H1 (cell line): ENCODE data around the gene BCL11A. TPM values are rescaled to one million over a fixed set of nuclear protein-coding genes. Genes with fewer than 3 reads are reported as not detected.

Source experiments
- CTCF ChIA-PET: fragments of 300-600 bp; sonication (Branson Sonifier 250); formaldehyde crosslinking; loops from one replicate; lab custom pipeline; 2021; ENCODE audit not compliant: partially characterized antibody; lab: Charles Lee
- POLR2A ChIA-PET: fragments of 300-600 bp; sonication (Branson Sonifier 250); formaldehyde crosslinking; loops from one replicate; lab custom pipeline; 2021; ENCODE audit warnings: inconsistent platforms; ENCODE audit not compliant: partially characterized antibody; lab: Charles Lee
- DNase-seq, 2 experiments: peaks; one replicate each; pipeline versions ENCODE4 v3.0.0 to v3.0.0-alpha.2; 2010 to 2022; ENCODE audit warnings: low spot score in 2 of 2, low read depth in 1 of 2, mixed read lengths in 1 of 2
- FAIRE-seq: peaks from 2 replicates; lab custom pipeline; 2011; peaks lifted over from hg19 to GRCh38; lab: Jason Lieb, UNC
- H2AFZ ChIP-seq: 2 replicates; pipeline ENCODE4 v1.8.1; 2012; ENCODE audit warnings: low read length, inconsistent platforms
- H2AK5ac ChIP-seq: 2 replicates; pipeline ENCODE4 v1.6.1; 2013; ENCODE audit warnings: low read depth, low read length
- H2BK120ac ChIP-seq: replicated peaks from 2 replicates; pipeline ENCODE3; 2013; ENCODE audit warnings: low read depth, low read length, inconsistent platforms
- H2BK12ac ChIP-seq: 2 replicates; pipeline ENCODE4 v1.6.1; 2013; ENCODE audit warnings: low read depth, low read length
- H2BK15ac ChIP-seq: 2 replicates; pipeline ENCODE4 v1.6.1; 2013; ENCODE audit warnings: low read length
- H2BK20ac ChIP-seq: 2 replicates; pipeline ENCODE4 v1.6.1; 2013; ENCODE audit warnings: low read length
- H2BK5ac ChIP-seq: 2 replicates; pipeline ENCODE4 v1.6.1; 2013; ENCODE audit warnings: low read depth, low read length
- H3K14ac ChIP-seq: 2 replicates; pipeline ENCODE4 v1.6.1; 2013; ENCODE audit warnings: inconsistent platforms; ENCODE audit not compliant: insufficient read length
- H3K18ac ChIP-seq: 2 replicates; pipeline ENCODE4 v1.6.1; 2013; ENCODE audit warnings: low read length; ENCODE audit errors: extremely low read depth
- H3K23ac ChIP-seq: 2 replicates; pipeline ENCODE4 v1.6.1; 2013; ENCODE audit warnings: inconsistent platforms; ENCODE audit not compliant: insufficient read length
- H3K23me2 ChIP-seq: 2 replicates; pipeline ENCODE4 v1.6.1; 2013; ENCODE audit warnings: low read depth, low read length
- H3K27ac ChIP-seq: 2 replicates; pipeline ENCODE4 v1.6.1; 2011; ENCODE audit warnings: low read depth, low read length, inconsistent platforms
- H3K27me3 ChIP-seq, 4 experiments: replicated peaks in 1 of 4; 1 replicate in 1 of 4; 2 replicates in 3 of 4; pipeline versions ENCODE4 v1.6.1 to v1.8.1; 2011 to 2013; ENCODE audit warnings: low read length in 3 of 4, mild to moderate bottlenecking in 3 of 4, inconsistent platforms in 2 of 4, mixed read lengths in 2 of 4, moderate library complexity in 1 of 4; ENCODE audit not compliant: control insufficient read depth in 3 of 4, insufficient read depth in 3 of 4; ENCODE audit errors: extremely low read depth in 1 of 4
- H3K36me3 ChIP-seq, 4 experiments: 2 replicates each; pipeline versions ENCODE4 v1.6.1 to v1.8.1; 2011 to 2013; ENCODE audit warnings: mild to moderate bottlenecking in 4 of 4, low read length in 3 of 4, moderate library complexity in 2 of 4, control low read depth in 1 of 4, inconsistent platforms in 1 of 4; ENCODE audit not compliant: insufficient read depth in 4 of 4, control insufficient read depth in 2 of 4
- H3K4ac ChIP-seq: replicated peaks from 2 replicates; pipeline ENCODE3; 2013; ENCODE audit warnings: low read length, low read depth, mixed read lengths, inconsistent platforms; ENCODE audit not compliant: insufficient read length
- H3K4me1 ChIP-seq, 4 experiments: replicated peaks in 1 of 4; 1 replicate in 1 of 4; 2 replicates in 3 of 4; pipeline versions ENCODE4 v1.6.1 to v1.8.1; 2011 to 2013; ENCODE audit warnings: low read length in 3 of 4, inconsistent platforms in 2 of 4, mixed read lengths in 1 of 4; ENCODE audit not compliant: insufficient read depth in 4 of 4, control insufficient read depth in 3 of 4
- H3K4me2 ChIP-seq, 2 experiments: 2 replicates each; pipeline versions ENCODE4 v1.6.1 to v1.8.1; 2011 to 2013; ENCODE audit warnings: low read depth in 2 of 2, low read length in 2 of 2, control low read depth in 1 of 2, inconsistent platforms in 1 of 2, mild to moderate bottlenecking in 1 of 2; ENCODE audit not compliant: insufficient read depth in 1 of 2
- H3K4me3 ChIP-seq, 4 experiments: fragments of 200-600, 300-600 bp in 1 of 4; sonication (generic), shearing (Covaris generic), sonication (Bioruptor Twin) in 1 of 4; 2 replicates each; pipeline versions ENCODE4 v1.5.1 to v1.8.1; 2011 to 2016; ENCODE audit warnings: low read length in 4 of 4, low read depth in 3 of 4, control low read depth in 2 of 4, inconsistent platforms in 2 of 4, mild to moderate bottlenecking in 2 of 4, mixed read lengths in 1 of 4, moderate library complexity in 1 of 4; ENCODE audit not compliant: insufficient read depth in 2 of 4; ENCODE audit errors: extremely low read depth in 1 of 4
- H3K56ac ChIP-seq: replicated peaks from 2 replicates; pipeline ENCODE3; 2013; ENCODE audit warnings: low read depth, mild to moderate bottlenecking, mixed read lengths, low read length, inconsistent platforms; ENCODE audit not compliant: insufficient read length
- H3K79me1 ChIP-seq: 2 replicates; pipeline ENCODE4 v1.6.1; 2013; ENCODE audit warnings: low read depth, low read length, control low read depth
- H3K79me2 ChIP-seq, 2 experiments: 2 replicates each; pipeline versions ENCODE4 v1.6.1 to v1.8.1; 2012 to 2013; ENCODE audit warnings: low read length in 2 of 2, mild to moderate bottlenecking in 2 of 2, inconsistent platforms in 1 of 2; ENCODE audit not compliant: insufficient read depth in 2 of 2, control insufficient read depth in 1 of 2
- H3K9ac ChIP-seq, 4 experiments: replicated peaks in 1 of 4; 1 replicate in 1 of 4; 2 replicates in 3 of 4; pipeline versions ENCODE4 v1.6.1 to v1.8.1; 2011 to 2013; ENCODE audit warnings: low read depth in 3 of 4, low read length in 3 of 4, control low read depth in 2 of 4, mild to moderate bottlenecking in 2 of 4, moderate library complexity in 2 of 4, inconsistent platforms in 1 of 4; ENCODE audit errors: extremely low read depth in 1 of 4
- H3K9me3 ChIP-seq, 2 experiments: 2 replicates each; pipeline versions ENCODE4 v1.6.1 to v1.8.1; 2012 to 2013; ENCODE audit warnings: mild to moderate bottlenecking in 2 of 2, moderate library complexity in 2 of 2, control low read depth in 1 of 2, inconsistent platforms in 1 of 2, low read depth in 1 of 2, low read length in 1 of 2, mixed read lengths in 1 of 2; ENCODE audit not compliant: insufficient read depth in 2 of 2
- H4K20me1 ChIP-seq, 2 experiments: replicated peaks in 1 of 2; 2 replicates each; pipeline versions ENCODE3 to v1.8.1; 2011 to 2013; ENCODE audit warnings: inconsistent platforms in 2 of 2, low read length in 2 of 2, mild to moderate bottlenecking in 1 of 2; ENCODE audit not compliant: insufficient read depth in 2 of 2, control insufficient read depth in 1 of 2
- H4K5ac ChIP-seq: 2 replicates; pipeline ENCODE4 v1.6.1; 2013; ENCODE audit warnings: low read length, low read depth, mixed read lengths, inconsistent platforms; ENCODE audit not compliant: insufficient read length
- H4K8ac ChIP-seq: 2 replicates; pipeline ENCODE4 v1.8.0; 2013; ENCODE audit warnings: mild to moderate bottlenecking, moderate library complexity, low read length, inconsistent platforms; ENCODE audit not compliant: insufficient read depth; ENCODE audit errors: extremely low read depth
- H4K91ac ChIP-seq: replicated peaks from 2 replicates; pipeline ENCODE3; 2013; ENCODE audit warnings: low read length, mixed read lengths, inconsistent platforms; ENCODE audit not compliant: insufficient read length
- CHD2 ChIP-seq: IDR thresholded peaks from 2 replicates; pipeline ENCODE4 v1.6.1; 2012; ENCODE audit warnings: low read length, improper control_type of control experiment
- JUND ChIP-seq: IDR thresholded peaks from 2 replicates; pipeline ENCODE4 v1.6.1; 2011; ENCODE audit warnings: mild to moderate bottlenecking, improper control_type of control experiment, low read length
- POLR2A ChIP-seq, 2 experiments: IDR thresholded peaks; 1 replicate in 1 of 2; 2 replicates in 1 of 2; pipeline ENCODE4 v1.6.1; 2011; ENCODE audit warnings: low read depth in 2 of 2, low read length in 2 of 2, mild to moderate bottlenecking in 2 of 2; ENCODE audit errors: control extremely low read depth in 1 of 2
- SIN3A ChIP-seq, 2 experiments: IDR thresholded peaks in 1 of 2; conservative IDR thresholded peaks in 1 of 2; 2 replicates each; pipeline ENCODE4 v1.6.1; 2011 to 2012; ENCODE audit warnings: low read length in 2 of 2, improper control_type of control experiment in 1 of 2, low read depth in 1 of 2, mild to moderate bottlenecking in 1 of 2
- SUZ12 ChIP-seq: fragments of 200-600 bp; sonication (generic); IDR thresholded peaks from 2 replicates; pipeline ENCODE4 v1.6.1; 2012; ENCODE audit warnings: mild to moderate bottlenecking, inconsistent platforms, low read length, moderate library complexity, mixed read lengths
- WGBS, 2 experiments: shearing (Covaris generic) in 1 of 2; methylation state at CpG; one replicate each; pipeline versions ENCODE4 v1.1.6 to v1.1.7; 2013 to 2015; ENCODE audit warnings: low lambda C conversion rate in 2 of 2, mixed read lengths in 2 of 2, inconsistent platforms in 1 of 2, low coverage in 1 of 2, missing lambda C conversion rate in 1 of 2; ENCODE audit not compliant: insufficient replicate concordance in 2 of 2, insufficient coverage in 1 of 2, insufficient read length in 1 of 2; ENCODE audit errors: extremely low coverage in 1 of 2, missing lambda C conversion rate in 1 of 2; 5-methylcytosine and 5-hydroxymethylcytosine counted together
- polyA plus RNA-seq, 7 experiments: library from polyadenylated mRNA; depleted of rRNA in 3 of 7; stranded (reverse) in 5 of 7; unstranded in 2 of 7; fragments of >200 nt in 5 of 7; fragments of 200-250 nt in 2 of 7; gene quantifications; 1 replicate in 5 of 7; 2 replicates in 1 of 7; 4 replicates in 1 of 7; pipeline versions ENCODE4 v1.2.1 to v1.2.3, GENCODE V29; 2011 to 2013; ENCODE audit warnings: missing spikeins in 2 of 7, mixed read lengths in 2 of 7
- total RNA-seq: library from RNA; stranded (reverse); fragmentation: NEBNext Ultra II Directional; extraction: Animal tissue kit (Norgen Biotek cat#: 25700); gene quantifications from 2 replicates; pipeline ENCODE4 v1.2.1, GENCODE V29; 2021

The BCL11A gene
- total and polyA plus RNA-seq, 2 of the 8 experiments (the other 6 are each of a cell fraction or from before 2014, with no cell fraction given) = 11.9 to 59.3 TPM

- Histone ChIP-seq H3K23me2 (no peaks in the 10 kb centered on the region; the same call in 1 of the 2 replicates), H2BK5ac (no peak overlapping the region), H4K20me1 (peaks cover 24 to 37% of the 10 kb centered on the region in 2 experiments), H2AFZ (no peak overlapping the region), H2BK12ac (no peak overlapping the region), H3K23ac (no peak overlapping the region), H3K79me2 (peaks cover 14 to 98% of the 10 kb centered on the region in 2 experiments; a peak in 3 of 4 replicates), H3K27ac (no peak overlapping the region), H3K9me3 (no peaks in the 10 kb centered on the region), H3K36me3 (peaks cover 0 to 4% (median 0%) of the 10 kb centered on the region in 4 experiments; a peak in 1 of 8 replicates), H2BK15ac (no peak overlapping the region), H3K4me3 (no peak overlapping the region), H4K8ac (no peak overlapping the region), H3K4ac (no peak overlapping the region), H4K91ac (no peak overlapping the region), H2BK120ac (no peak overlapping the region), H3K27me3 (no peaks in the 10 kb centered on the region), H3K9ac (no peak overlapping the region), H3K18ac (no peak overlapping the region), H3K56ac (no peak overlapping the region), H3K4me1 (peaks cover 17 to 47% (median 36%) of the 10 kb centered on the region in 4 experiments), H2AK5ac (no peak overlapping the region), H3K14ac (no peak overlapping the region), H3K4me2 (peak overlapping the region in 1 of 2 experiments; percentile 56; a peak in 1 of 4 replicates), H2BK20ac (no peak overlapping the region), H4K5ac (no peak overlapping the region), H3K79me1 (peaks cover 34% of the 10 kb centered on the region)
- TF ChIP-seq SUZ12 (no peak), POLR2A (IDR thresholded peaks at IDR 0.05; ENCODE audit: control extremely low read depth in 1 of 2, low read depth in 2 of 2, low read length in 2 of 2) (no peak), CHD2 (no peak), JUND (no peak), SIN3A (conservative IDR thresholded peaks at IDR 0.05 in 1 of 2, IDR thresholded peaks at IDR 0.05 in 1 of 2; ENCODE audit: low read depth in 1 of 2, low read length in 2 of 2) (no peak)
- DNase-seq = no peak
- CTCF ChIA-PET = interaction anchor here (0.6 to 5.6 kb wide), 13 partner anchors 9 to 559 kb away, joined by 3 to 31 read pairs (median 4); no protein-coding TSS in a partner anchor
- FAIRE-seq = no peak
- POLR2A ChIA-PET = interaction anchor here (0.5 to 2.0 kb wide), 5 partner anchors 10 to 45 kb away, joined by 3 to 8 read pairs (median 5); partner anchors contain the start of gene BCL11A
- WGBS, 2 experiments = 82% methylated on average over 8 of the region's 8 CpGs; no CpG with 5 or more reads in 1 of the 2 experiments
Measured at GRCh38 chr2:60509066-60509465, 44.4 kb downstream of the BCL11A start.
